CD1c-positive myeloid dendritic cell (primary cell): ENCODE data around the gene DCAF8.

Experiments used
- DNase-seq: peaks from one replicate; pipeline ENCODE4 v3.0.0-alpha.2; 2016; ENCODE audit errors: extremely low spot score

Gene DCAF8

GRCh38 chr1:160171354-160171753 is 91.0 kb downstream of the DCAF8 start:
- DNase-seq = no peak

- peak; percentile 46 for DNase-seq
Observed at GRCh38 chr1:160169553-160170399, 92.6 kb downstream of the DCAF8 start.

GRCh38 chr1:160168609-160169369 is 93.6 kb downstream of the DCAF8 start:
- no peak for DNase-seq

- DNase-seq = no peak
Observed at GRCh38 chr1:160168016-160168415, 94.3 kb downstream of the DCAF8 start.

- DNase-seq = peak; percentile 3
Observed at GRCh38 chr1:160167580-160167979, 94.8 kb downstream of the DCAF8 start.

GRCh38 chr1:160167056-160167455 is 95.3 kb downstream of the DCAF8 start:
- DNase-seq = no peak

GRCh38 chr1:160166166-160166868 is 96.0 kb downstream of the DCAF8 start:
- DNase-seq = peak; percentile 77
